Trophoblast cell (in vitro differentiated cells and primary cell): ENCODE measurements around the gene BRD1.

Experiments used
- DNase-seq, 2 donors: peaks; one replicate each; pipeline ENCODE4 v3.0.0-alpha.2; 2016
- H2AFZ ChIP-seq: 2 replicates; pipeline ENCODE4 v1.6.1; 2013; ENCODE audit warnings: low read length, moderate library complexity, mild to moderate bottlenecking; ENCODE audit not compliant: insufficient read depth, poor library complexity
- H2AK5ac ChIP-seq: 2 replicates; pipeline ENCODE4 v1.6.1; 2013; ENCODE audit warnings: mild to moderate bottlenecking, low read length
- H2BK120ac ChIP-seq: 2 replicates; pipeline ENCODE4 v1.6.1; 2013; ENCODE audit warnings: low read length, mild to moderate bottlenecking, moderate library complexity; ENCODE audit not compliant: insufficient read depth, poor library complexity
- H2BK12ac ChIP-seq: 2 replicates; pipeline ENCODE4 v1.6.1; 2013; ENCODE audit warnings: mild to moderate bottlenecking, low read length, moderate library complexity
- H2BK5ac ChIP-seq: 2 replicates; pipeline ENCODE4 v1.6.1; 2013; ENCODE audit warnings: low read length, low read depth, moderate library complexity, mild to moderate bottlenecking; ENCODE audit not compliant: poor library complexity
- H3K14ac ChIP-seq: 2 replicates; pipeline ENCODE4 v1.6.1; 2013; ENCODE audit warnings: mild to moderate bottlenecking, low read length
- H3K18ac ChIP-seq: 2 replicates; pipeline ENCODE4 v1.6.1; 2013; ENCODE audit warnings: mild to moderate bottlenecking, low read length
- H3K23ac ChIP-seq: 2 replicates; pipeline ENCODE4 v1.6.1; 2013; ENCODE audit warnings: low read length
- H3K27ac ChIP-seq: 2 replicates; pipeline ENCODE4 v1.5.1; 2013; ENCODE audit warnings: low read depth, mild to moderate bottlenecking, inconsistent platforms, low read length, moderate library complexity
- H3K27me3 ChIP-seq: 2 replicates; pipeline ENCODE4 v1.6.1; 2013; ENCODE audit warnings: inconsistent platforms, mild to moderate bottlenecking, low read length, moderate library complexity; ENCODE audit not compliant: insufficient read depth
- H3K36me3 ChIP-seq, 2 experiments: 1 replicate in 1 of 2; 2 replicates in 1 of 2; pipeline ENCODE4 v1.6.1; 2013; ENCODE audit warnings: low read length in 2 of 2, mild to moderate bottlenecking in 2 of 2, moderate library complexity in 1 of 2; ENCODE audit not compliant: insufficient read depth in 2 of 2, control insufficient read depth in 1 of 2
- H3K4ac ChIP-seq: 2 replicates; pipeline ENCODE4 v1.6.1; 2013; ENCODE audit warnings: low read depth, mild to moderate bottlenecking, low read length, moderate library complexity
- H3K4me1 ChIP-seq, 2 experiments: 1 replicate in 1 of 2; 2 replicates in 1 of 2; pipeline ENCODE4 v1.6.1; 2013; ENCODE audit warnings: low read length in 2 of 2, mild to moderate bottlenecking in 2 of 2, moderate library complexity in 1 of 2; ENCODE audit not compliant: insufficient read depth in 2 of 2, control insufficient read depth in 1 of 2
- H3K4me2 ChIP-seq: 2 replicates; pipeline ENCODE4 v1.6.1; 2013; ENCODE audit warnings: inconsistent platforms, mild to moderate bottlenecking, low read length, moderate library complexity
- H3K4me3 ChIP-seq: 2 replicates; pipeline ENCODE4 v1.5.1; 2013; ENCODE audit warnings: mild to moderate bottlenecking, low read depth, low read length, inconsistent platforms
- H3K79me1 ChIP-seq: one replicate; pipeline ENCODE4 v1.6.1; 2013; ENCODE audit warnings: low read length
- H3K79me2 ChIP-seq: 2 replicates; pipeline ENCODE4 v1.6.1; 2013; ENCODE audit warnings: low read length, mild to moderate bottlenecking; ENCODE audit not compliant: control insufficient read depth, insufficient read depth, poor library complexity
- H3K9ac ChIP-seq: 2 replicates; pipeline ENCODE4 v1.6.1; 2013; ENCODE audit warnings: mild to moderate bottlenecking, low read length
- H3K9me3 ChIP-seq: 2 replicates; pipeline ENCODE4 v1.6.1; 2013; ENCODE audit warnings: low read depth, mild to moderate bottlenecking, control low read depth, inconsistent platforms, low read length; ENCODE audit not compliant: insufficient read depth
- H4K12ac ChIP-seq: 2 replicates; pipeline ENCODE4 v1.6.1; 2013; ENCODE audit warnings: low read depth, mild to moderate bottlenecking, low read length, moderate library complexity
- H4K8ac ChIP-seq: 2 replicates; pipeline ENCODE4 v1.6.1; 2013; ENCODE audit warnings: low read depth, mild to moderate bottlenecking, low read length, moderate library complexity
- H4K91ac ChIP-seq: one replicate; pipeline ENCODE4 v1.6.1; 2013; ENCODE audit warnings: low read depth, mild to moderate bottlenecking, low read length, moderate library complexity
- WGBS: extraction: QIAGEN DNeasy Blood & Tissue Kit; methylation state at CpG from one replicate; pipeline ENCODE4 v1.1.7; 2013; ENCODE audit warnings: missing lambda C conversion rate; ENCODE audit not compliant: insufficient read length, insufficient coverage; ENCODE audit errors: extremely low coverage; 5-methylcytosine and 5-hydroxymethylcytosine counted together

BRD1 gene

DNA sequence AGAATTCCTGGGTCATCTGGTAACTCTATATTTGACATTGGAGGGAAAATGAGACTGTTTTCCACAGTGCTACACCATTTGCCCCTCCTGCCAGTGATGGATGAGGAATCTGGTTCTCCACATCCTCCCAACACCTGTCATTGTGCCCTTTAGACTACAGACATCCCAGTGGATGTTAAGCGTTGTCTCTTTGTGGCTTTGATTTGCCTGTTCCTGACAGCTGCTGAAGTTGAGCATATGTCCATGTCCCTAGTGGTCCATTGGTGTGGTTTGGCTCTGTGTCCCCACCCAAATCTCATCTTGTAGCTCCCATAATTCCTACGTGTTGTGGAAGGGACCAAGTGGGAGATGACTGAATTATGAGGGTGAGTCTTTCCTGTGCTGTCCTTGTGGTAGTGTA is 88.5 kb downstream of the BRD1 start:
- peaks cover 18% of the 10 kb centered on the region for H3K9me3 ChIP-seq
- H3K79me1 ChIP-seq: no peaks in the 10 kb centered on the region
- H2AK5ac ChIP-seq: no peak overlapping the region
- no peak overlapping the region for H3K9ac ChIP-seq
- H3K4me1 ChIP-seq: no peaks in the 10 kb centered on the region
- no peak for DNase-seq
- H2BK12ac ChIP-seq: no peak overlapping the region
- H3K27ac ChIP-seq: no peak overlapping the region
- H3K14ac ChIP-seq: no peak overlapping the region
- H4K8ac ChIP-seq: no peak overlapping the region
- no peak overlapping the region for H4K91ac ChIP-seq
- H3K23ac ChIP-seq: no peak overlapping the region
- H2BK120ac ChIP-seq: no peak overlapping the region
- no peak overlapping the region for H2AFZ ChIP-seq
- no peak overlapping the region for H3K4me3 ChIP-seq
- H3K36me3 ChIP-seq: no peaks in the 10 kb centered on the region
- H3K27me3 ChIP-seq: no peaks in the 10 kb centered on the region
- H3K4me2 ChIP-seq: no peak overlapping the region
- H3K4ac ChIP-seq: no peak overlapping the region
- H3K79me2 ChIP-seq: no peaks in the 10 kb centered on the region
- no CpG with 5 or more reads among the region's 2 CpGs for WGBS
- H4K12ac ChIP-seq: no peak overlapping the region
- no peak overlapping the region for H3K18ac ChIP-seq
- no peak overlapping the region for H2BK5ac ChIP-seq

DNA sequence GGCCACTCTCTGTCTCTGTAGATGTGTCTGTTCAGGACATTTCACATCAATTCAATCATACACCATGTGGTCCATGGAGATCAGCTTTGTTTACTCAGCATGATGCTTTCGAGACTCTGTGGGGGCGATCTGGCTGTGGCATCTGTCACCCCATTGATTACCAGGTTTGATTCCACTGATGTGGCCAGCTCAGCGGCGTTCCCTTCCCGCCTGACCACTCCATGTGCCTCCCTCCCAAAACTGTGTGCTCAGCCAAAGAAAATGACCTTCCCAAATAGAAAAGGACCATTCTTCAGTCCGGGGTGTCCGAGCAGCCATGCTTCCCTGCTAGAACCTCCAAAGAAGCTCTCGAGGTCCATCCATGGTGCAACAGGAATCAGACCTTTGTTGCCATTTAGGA is 89.1 kb downstream of the BRD1 start:
- Histone ChIP-seq H3K4ac (no peak overlapping the region), H3K18ac (no peak overlapping the region), H2BK120ac (no peak overlapping the region), H4K91ac (no peak overlapping the region), H3K14ac (no peak overlapping the region), H2BK12ac (no peak overlapping the region), H3K9me3 (peaks cover 18% of the 10 kb centered on the region), H3K27ac (no peak overlapping the region), H2AFZ (no peak overlapping the region), H3K23ac (no peak overlapping the region), H3K9ac (no peak overlapping the region), H4K12ac (no peak overlapping the region), H3K36me3 (no peaks in the 10 kb centered on the region), H3K4me2 (no peak overlapping the region), H2BK5ac (no peak overlapping the region), H3K4me1 (no peaks in the 10 kb centered on the region), H3K4me3 (no peak overlapping the region), H4K8ac (no peak overlapping the region), H2AK5ac (no peak overlapping the region), H3K79me1 (no peaks in the 10 kb centered on the region), H3K79me2 (no peaks in the 10 kb centered on the region), H3K27me3 (no peaks in the 10 kb centered on the region)
- WGBS: no CpG with 5 or more reads among the region's 8 CpGs
- DNase-seq: no peak

DNA sequence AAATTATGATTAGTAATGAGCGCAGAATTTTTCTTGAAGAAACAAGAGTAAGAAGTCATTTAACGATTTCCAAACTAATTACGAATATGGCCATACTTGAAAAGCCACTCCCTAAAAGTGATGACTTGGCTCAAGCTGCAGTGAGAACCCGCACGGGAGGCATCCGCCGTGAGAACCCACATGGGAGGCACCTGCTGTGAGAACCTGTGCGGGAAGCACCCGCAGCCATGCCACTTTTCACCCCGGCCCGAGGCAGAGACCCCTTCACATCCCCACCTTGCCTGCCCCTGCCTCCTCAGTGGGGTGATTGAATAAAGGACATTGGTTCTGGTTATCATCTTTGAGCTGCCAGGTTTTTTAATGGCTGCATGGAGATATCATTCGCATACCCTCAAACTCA is 89.7 kb downstream of the BRD1 start:
- H3K27ac ChIP-seq: no peak overlapping the region
- no peak overlapping the region for H3K23ac ChIP-seq
- DNase-seq: no peak
- H3K4me1 ChIP-seq: no peaks in the 10 kb centered on the region
- H3K14ac ChIP-seq: no peak overlapping the region
- no peak overlapping the region for H4K91ac ChIP-seq
- no peaks in the 10 kb centered on the region for H3K79me1 ChIP-seq
- no peak overlapping the region for H2AK5ac ChIP-seq
- H3K4me3 ChIP-seq: no peak overlapping the region
- no peaks in the 10 kb centered on the region for H3K79me2 ChIP-seq
- H4K12ac ChIP-seq: no peak overlapping the region
- no CpG with 5 or more reads among the region's 12 CpGs for WGBS
- H2BK12ac ChIP-seq: no peak overlapping the region
- H2BK120ac ChIP-seq: no peak overlapping the region
- no peaks in the 10 kb centered on the region for H3K27me3 ChIP-seq
- H3K4me2 ChIP-seq: no peak overlapping the region
- H4K8ac ChIP-seq: no peak overlapping the region
- H3K18ac ChIP-seq: no peak overlapping the region
- no peak overlapping the region for H2BK5ac ChIP-seq
- H3K9me3 ChIP-seq: peaks cover 18% of the 10 kb centered on the region
- H3K36me3 ChIP-seq: no peaks in the 10 kb centered on the region
- no peak overlapping the region for H3K9ac ChIP-seq
- no peak overlapping the region for H2AFZ ChIP-seq
- H3K4ac ChIP-seq: no peak overlapping the region

DNA sequence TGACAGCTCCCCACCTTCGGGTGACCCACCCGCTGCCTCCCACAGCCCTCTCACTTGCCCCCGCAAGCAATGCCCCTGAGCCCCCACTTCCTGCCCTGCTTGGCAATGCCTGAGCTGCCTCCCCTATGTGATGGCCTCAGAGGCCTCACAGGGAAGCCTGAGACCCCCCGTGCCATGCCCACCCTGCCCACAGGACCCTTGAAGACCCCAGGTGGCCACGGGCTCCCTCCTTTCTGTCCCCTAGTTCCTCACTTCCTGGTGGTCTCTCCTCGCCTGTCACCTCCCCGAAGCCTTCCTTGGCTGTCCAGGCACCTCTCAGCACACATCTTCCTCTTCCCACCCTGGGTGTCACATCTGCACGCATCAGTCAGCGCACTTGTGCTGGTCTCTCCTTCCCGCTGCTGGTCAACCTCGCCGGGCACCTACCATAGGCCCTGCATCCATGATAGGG is 90.5 kb downstream of the BRD1 start:
- H3K4me3 ChIP-seq: no peak overlapping the region
- no peak overlapping the region for H3K27ac ChIP-seq
- no CpG with 5 or more reads among the region's 12 CpGs for WGBS
- no peaks in the 10 kb centered on the region for H3K4me1 ChIP-seq
- no peak overlapping the region for H4K91ac ChIP-seq
- no peak overlapping the region for H4K12ac ChIP-seq
- no peak overlapping the region for H4K8ac ChIP-seq
- no peak overlapping the region for H3K9ac ChIP-seq
- H2BK5ac ChIP-seq: no peak overlapping the region
- no peak for DNase-seq
- H3K27me3 ChIP-seq: no peaks in the 10 kb centered on the region
- H3K79me1 ChIP-seq: no peaks in the 10 kb centered on the region
- H2BK12ac ChIP-seq: no peak overlapping the region
- H3K4ac ChIP-seq: no peak overlapping the region
- no peak overlapping the region for H3K14ac ChIP-seq
- no peaks in the 10 kb centered on the region for H3K79me2 ChIP-seq
- H3K23ac ChIP-seq: no peak overlapping the region
- H2AK5ac ChIP-seq: no peak overlapping the region
- H3K4me2 ChIP-seq: no peak overlapping the region
- no peak overlapping the region for H3K18ac ChIP-seq
- no peaks in the 10 kb centered on the region for H3K36me3 ChIP-seq
- no peak overlapping the region for H2BK120ac ChIP-seq
- H2AFZ ChIP-seq: no peak overlapping the region
- peaks cover 18% of the 10 kb centered on the region for H3K9me3 ChIP-seq
